Measurements from ENCODE around the gene GUCA2B. TPM values are rescaled to one million over a fixed set of nuclear protein-coding genes. Genes with fewer than 3 reads are reported as not detected.

GUCA2B gene
- total RNA-seq, 4 donors from 2014 or later = 2.8 TPM; not detected in 3

GRCh38 chr1:42178249-42178648, 25.0 kb downstream of the GUCA2B start:
- TF ChIP-seq CTCF (IDR thresholded peaks at IDR 0.05) (no peak), POLR2A (IDR thresholded peaks at IDR 0.05) (no peak)
- 60 to 72% methylated on average over 3 of the region's 3 CpGs for WGBS, 2 donors
- intact Hi-C loops (cut with DNase I; ENCODE audit: low total_unique reads) = no loop called here
- no peak for DNase-seq (ENCODE audit: low spot score in 2 of 2)
- H3K4me3 ChIP-seq (ENCODE audit: low read depth, poor library complexity, severe bottlenecking) = no peak overlapping the region

DNA sequence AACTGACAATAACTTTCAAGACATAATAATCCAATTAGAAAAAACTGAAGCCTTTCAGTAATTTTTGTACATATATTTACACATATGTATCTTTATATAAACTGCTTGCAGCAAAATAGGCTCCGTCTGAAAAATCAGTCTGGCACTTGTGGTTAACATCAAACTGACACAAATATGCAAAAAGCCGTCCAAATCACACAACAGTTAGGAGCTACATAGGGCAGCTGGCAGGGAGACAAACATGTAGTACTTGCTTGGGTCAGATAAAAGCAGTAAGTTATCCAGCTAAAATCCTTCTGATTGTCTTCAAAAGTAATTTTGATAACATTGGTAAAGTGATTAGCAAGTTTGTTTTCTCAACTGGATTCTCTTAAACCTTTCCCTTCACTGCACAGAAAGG, 26.1 kb downstream of the GUCA2B start:
- no peak for TF ChIP-seq CTCF (IDR thresholded peaks at IDR 0.05)
- TF ChIP-seq POLR2A (IDR thresholded peaks at IDR 0.05) = no peak
- WGBS, 2 donors = 32 to 53% methylated on average over 2 of the region's 2 CpGs
- intact Hi-C loops (cut with DNase I; ENCODE audit: low total_unique reads) = no loop called here
- no peak overlapping the region for H3K4me3 ChIP-seq (ENCODE audit: low read depth, poor library complexity, severe bottlenecking)
- no peak for DNase-seq (ENCODE audit: low spot score in 2 of 2)

DNA sequence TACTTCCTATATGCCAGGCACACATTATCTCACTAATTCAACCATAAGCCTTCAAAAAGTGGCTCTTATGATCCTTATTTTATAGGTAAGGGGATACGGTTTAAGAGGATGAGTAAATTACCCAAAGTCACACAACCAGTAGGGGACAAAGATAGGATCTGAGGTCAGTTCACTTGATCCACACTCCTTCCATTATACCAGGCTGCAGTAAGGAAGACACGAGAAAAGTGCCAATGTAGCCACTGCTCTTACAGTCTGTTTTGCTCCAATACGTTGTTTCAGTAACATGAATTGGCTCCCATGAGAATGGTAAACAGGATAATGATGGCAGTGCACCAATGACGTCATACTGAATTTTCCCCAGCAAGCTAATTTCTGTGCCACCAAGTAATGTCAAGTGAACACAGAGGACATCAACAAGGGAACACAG, 26.7 kb downstream of the GUCA2B start:
- no peak for DNase-seq (ENCODE audit: low spot score in 2 of 2)
- intact Hi-C loops (cut with DNase I; ENCODE audit: low total_unique reads) = no loop called here
- no peak for TF ChIP-seq POLR2A (IDR thresholded peaks at IDR 0.05)
- TF ChIP-seq CTCF (IDR thresholded peaks at IDR 0.05) = no peak
- WGBS, 2 donors = 64 to 73% methylated on average over 4 of the region's 4 CpGs
- no peak overlapping the region for H3K4me3 ChIP-seq (ENCODE audit: low read depth, poor library complexity, severe bottlenecking)

GRCh38 chr1:42181687-42182086, 28.5 kb downstream of the GUCA2B start:
- DNase-seq (ENCODE audit: low spot score in 2 of 2) = no peak
- no peak overlapping the region for H3K4me3 ChIP-seq (ENCODE audit: low read depth, poor library complexity, severe bottlenecking)
- TF ChIP-seq CTCF (IDR thresholded peaks at IDR 0.05) (no peak), POLR2A (IDR thresholded peaks at IDR 0.05) (no peak)
- intact Hi-C loops (cut with DNase I; ENCODE audit: low total_unique reads) = no loop called here
- 85 to 90% methylated on average over 4 of the region's 4 CpGs for WGBS, 2 donors

GRCh38 chr1:42183210-42183956, 30.2 kb downstream of the GUCA2B start:
- no peak for DNase-seq (ENCODE audit: low spot score in 2 of 2)
- intact Hi-C loops (cut with DNase I; ENCODE audit: low total_unique reads) = no loop called here
- no peak overlapping the region for H3K4me3 ChIP-seq (ENCODE audit: low read depth, poor library complexity, severe bottlenecking)
- no peak for TF ChIP-seq POLR2A (IDR thresholded peaks at IDR 0.05)
- no peak for TF ChIP-seq CTCF (IDR thresholded peaks at IDR 0.05)
- WGBS, 2 donors = 87 to 96% methylated on average over 7 of the region's 7 CpGs

DNA sequence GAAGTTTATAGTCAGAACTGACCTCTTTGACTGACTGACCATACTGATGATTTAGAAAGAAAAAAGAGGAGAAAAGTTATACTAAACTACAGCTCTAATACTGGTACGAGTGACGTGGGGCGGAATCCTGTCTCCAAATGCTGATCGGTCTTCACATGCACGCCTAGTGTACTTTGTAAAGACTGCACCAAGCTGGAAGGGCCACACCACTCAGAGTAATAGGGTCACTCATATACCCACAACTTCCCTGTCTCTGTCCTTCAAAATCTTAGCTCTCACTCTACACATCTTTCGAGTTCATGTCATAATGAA, 30.7 kb downstream of the GUCA2B start:
- no peak for TF ChIP-seq POLR2A (IDR thresholded peaks at IDR 0.05)
- no peak for TF ChIP-seq CTCF (IDR thresholded peaks at IDR 0.05)
- H3K4me3 ChIP-seq (ENCODE audit: low read depth, poor library complexity, severe bottlenecking) = no peak overlapping the region
- DNase-seq (ENCODE audit: low spot score in 2 of 2) = no peak
- intact Hi-C loops (cut with DNase I; ENCODE audit: low total_unique reads) = no loop called here
- WGBS, 2 donors = 96 to 97% methylated on average over 6 of the region's 6 CpGs
